CD4-positive, alpha-beta T cell treated with Interferon gamma for 1 hour (primary cell): Measurements from ENCODE around the gene NRXN3.

ENCODE experiments used
- DNase-seq: peaks from one replicate; pipeline ENCODE4 v3.0.0-alpha.2; 2020

NRXN3 gene

DNA sequence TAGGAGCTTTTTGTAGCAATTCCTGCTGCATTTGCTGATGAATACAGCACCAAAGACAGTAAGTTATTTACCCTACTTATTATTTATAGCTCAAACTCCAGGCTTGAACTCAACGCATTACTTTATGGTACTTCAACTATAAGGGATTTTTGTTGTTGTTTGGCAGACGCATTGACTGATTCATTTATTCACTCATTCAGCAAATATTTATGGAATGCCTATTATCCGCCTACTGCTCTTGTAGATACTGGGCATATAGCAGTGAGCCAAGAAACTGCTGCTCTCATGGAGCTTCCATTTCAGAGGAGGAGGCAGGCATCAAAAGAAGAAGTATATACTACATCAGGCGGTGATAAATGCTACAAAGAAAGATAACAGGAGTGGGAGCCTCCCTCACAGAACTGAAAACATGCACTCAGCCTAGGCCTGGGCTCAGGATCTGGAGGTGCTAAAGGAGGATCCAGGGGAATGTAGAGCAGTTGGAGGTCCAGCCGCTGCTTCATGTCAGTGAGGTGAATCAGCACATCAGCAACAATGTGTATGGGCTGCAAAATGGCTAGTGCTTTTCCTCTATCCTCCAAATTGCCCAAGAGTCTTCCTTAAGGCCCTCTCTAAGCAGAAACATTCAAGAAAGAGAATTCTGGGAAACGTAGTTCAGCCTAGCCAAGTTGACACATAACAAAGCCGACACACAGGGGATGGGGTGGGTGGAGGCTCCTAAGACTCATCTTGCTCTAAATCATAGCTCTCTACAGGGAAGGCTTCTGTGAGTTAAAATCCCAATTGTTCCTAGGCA lies 157.5 kb downstream of the NRXN3 start:
- no peak for DNase-seq

DNA sequence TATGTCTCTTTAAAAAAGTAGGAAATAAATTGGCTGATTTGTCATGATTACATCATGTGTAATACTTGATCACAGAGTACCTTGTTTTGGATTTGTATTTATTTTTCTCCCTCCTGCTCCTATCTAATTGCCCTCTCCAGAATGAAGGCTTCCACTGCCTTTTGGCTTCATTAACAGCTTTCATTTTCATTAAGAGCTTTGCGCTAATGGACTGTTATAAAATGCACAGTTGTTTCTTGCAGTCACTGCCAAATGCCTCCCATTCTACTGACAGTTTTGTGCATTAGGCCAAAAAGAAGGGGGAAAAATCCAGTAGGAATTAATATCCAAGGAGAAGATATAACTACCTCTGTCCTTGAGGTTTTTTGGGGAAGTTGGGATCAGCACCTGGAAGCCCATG lies 159.2 kb downstream of the NRXN3 start:
- no peak for DNase-seq

DNA sequence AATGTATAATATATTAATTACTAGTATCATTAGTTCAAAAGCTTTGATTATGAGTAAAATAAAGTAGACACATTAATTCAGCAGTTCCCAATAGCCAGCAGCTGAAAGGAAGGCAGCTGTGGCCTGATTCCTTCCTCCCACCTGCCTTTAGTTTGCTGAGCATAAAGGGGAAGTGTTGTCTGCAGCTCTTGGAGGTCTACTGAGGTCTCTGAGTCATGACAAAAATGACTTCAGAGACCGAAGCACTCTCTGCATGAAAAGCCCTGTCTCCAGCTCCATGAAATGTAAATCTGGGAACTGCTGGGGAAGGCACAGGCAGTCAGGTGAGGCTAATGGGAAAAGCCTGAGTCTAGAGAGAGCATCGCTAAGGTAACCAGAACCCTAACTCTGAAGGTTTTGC lies 165.4 kb downstream of the NRXN3 start:
- no peak for DNase-seq

DNA sequence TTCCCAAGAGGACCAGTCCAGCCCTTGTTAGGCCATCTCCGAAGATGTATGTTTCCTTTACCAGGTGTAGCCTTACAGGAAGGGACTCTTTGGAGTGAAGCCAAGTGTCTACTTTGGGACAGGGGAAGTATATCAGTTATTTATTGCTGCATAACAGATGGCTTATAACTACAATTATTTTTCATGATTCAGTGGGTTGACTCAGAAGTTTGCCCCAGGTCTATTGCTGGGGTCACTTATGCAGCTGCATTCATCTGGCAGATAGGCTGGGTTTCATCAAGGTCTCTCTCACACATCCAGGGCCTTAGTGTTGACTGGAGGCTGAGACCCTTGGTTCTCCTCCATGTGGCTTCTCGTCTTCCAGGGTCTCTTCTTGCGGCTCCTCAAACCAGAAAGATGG lies 170.1 kb downstream of the NRXN3 start:
- DNase-seq, result no peak

DNA sequence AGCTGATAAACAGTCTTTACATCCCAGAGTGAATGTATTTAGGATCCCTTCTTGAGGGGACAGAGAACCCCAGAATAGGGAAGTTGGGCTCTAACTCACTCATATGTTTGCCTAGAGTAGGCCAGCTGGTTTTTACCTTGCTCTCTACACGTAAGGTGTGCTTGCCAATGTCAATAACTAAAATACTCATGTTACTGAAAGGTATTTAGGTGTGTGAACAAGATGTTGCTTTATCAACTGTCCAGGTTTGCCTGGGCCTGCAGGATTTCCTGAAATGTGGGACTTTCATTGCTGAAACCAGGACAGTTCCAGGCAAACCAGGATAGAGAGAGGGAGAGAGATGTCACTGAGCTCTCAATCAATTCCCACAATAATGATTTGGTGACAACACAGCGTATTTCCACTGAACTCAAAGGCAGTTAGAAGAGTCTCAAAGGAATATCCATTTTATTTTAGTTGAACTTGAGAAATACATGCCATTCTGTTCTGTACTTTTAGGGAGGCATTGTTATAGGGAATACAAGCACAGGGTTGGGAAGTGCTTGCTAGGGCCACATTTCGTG lies 171.7 kb downstream of the NRXN3 start:
- DNase-seq, result no peak

DNA sequence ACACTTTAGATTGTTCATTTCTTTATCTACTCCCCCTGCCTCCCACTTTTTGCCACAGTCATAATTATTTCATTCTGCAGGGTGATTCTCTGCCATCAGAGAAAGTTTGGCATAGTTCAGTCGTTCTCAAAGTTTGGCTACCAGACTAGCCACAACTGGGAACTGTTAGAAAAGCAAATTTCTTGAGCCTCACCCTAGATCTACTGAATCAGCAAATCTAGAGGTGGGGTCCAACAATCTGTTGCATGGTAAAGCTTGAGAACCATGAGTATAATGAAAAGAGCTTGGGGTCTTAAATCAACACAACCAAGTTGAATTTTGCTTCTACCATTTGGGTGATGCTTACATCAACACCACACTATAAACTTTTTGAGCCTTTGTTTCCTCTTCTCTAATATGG lies 172.7 kb downstream of the NRXN3 start:
- no peak for DNase-seq

DNA sequence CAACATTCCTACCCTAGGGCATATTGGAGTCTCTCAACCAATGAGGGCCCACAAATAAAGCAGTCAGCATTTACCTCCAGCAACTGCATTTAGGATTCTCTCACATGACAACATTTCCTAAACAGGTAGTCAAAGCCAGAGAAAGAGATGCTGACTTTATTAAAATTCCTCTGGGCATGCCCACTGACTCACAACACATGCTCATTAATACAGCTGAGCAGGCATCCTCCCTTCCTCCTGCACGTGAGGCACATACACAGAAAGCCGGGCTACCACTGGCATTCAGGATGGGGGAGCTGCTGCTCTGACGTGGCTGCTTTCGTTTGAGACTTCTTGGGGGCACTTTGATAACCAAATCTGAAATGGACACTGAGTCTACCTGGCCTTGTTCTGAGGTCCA lies 174.1 kb downstream of the NRXN3 start:
- DNase-seq, result no peak

DNA sequence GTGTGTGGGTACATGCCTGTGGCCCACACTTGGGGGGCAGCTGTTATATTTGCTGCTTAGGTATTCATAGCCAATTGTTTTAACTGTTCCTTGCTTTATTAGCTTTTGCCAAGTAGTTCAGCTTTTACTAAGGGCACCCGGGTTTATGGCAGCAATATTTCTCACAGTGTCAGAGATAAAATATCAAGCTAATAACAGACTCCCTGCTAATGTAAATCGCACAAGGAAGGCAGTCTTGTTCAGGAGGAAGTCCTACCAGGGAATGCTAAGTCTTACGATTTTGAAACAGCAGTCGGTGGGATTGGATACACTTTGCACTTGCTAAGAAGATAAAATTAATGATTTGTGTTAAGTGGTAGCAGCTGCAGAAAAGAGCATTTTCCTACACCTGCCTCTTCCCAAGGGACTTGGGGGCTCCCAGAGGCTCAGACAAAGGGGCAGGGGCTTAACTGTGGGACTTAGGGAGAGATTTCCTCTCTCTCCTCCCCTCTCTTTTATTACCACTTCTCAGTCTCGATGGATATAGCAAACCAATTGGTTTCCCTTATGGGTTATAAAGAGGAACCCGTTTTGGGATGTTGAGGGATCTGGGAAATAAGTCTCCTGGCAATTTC lies 175.1 kb downstream of the NRXN3 start:
- DNase-seq, result no peak

DNA sequence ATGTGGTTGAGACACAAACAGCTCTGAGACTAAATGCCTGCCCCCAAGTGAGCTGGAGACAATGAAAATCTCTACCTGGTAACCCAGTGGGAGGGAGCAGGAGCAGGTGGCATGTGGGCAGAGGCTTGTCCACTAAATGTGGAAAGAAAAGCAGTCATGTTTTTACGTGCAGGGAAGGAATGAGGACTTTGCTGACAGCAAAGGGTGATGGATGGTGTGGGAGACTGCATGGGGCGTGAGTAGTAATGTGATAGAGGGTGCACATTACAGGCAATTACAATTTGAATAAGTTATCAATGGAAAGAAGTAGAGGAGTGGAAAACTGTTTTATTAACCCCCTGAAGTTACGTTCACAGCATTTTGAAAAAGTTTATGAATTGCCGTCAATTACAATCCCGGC lies 176.6 kb downstream of the NRXN3 start:
- DNase-seq, result no peak

DNA sequence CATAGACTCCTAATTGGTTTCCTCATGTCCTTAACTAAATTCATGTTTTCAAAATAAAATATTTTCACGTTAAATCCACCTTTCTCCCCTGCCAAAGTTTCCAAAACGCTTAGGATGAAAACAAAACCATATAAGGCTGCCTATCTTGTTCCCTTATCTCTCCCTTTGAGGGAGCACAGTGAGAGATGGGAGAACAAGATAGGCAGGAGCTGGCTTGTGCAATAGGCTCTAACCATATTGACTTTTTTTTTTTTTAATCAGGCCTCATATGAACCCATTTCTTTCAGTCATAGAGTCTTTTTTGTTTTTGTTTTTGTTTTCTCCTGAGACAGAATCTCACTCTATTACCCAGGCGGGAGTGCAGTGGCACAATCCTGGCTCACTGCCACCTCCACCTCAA lies 184.9 kb downstream of the NRXN3 start:
- no peak for DNase-seq

DNA sequence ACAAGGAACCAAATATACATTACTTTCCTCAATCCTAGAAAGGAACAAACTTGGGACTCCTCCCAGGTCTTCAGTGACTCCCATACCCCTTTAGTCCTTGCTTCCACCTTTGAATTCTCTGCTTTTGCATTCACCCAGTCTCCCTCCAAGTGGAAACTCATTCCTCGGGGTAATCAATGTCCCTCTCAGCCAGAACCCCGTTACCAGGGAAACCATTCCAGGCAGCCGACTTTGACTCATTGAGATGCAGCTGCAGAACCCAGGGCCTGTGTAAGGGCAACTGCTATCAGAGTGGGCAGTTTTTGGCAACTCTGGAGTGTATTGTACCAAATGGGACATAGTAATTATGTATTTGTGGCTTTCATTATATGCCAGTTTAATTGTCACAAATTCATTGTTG lies 186.2 kb downstream of the NRXN3 start:
- DNase-seq, result no peak

DNA sequence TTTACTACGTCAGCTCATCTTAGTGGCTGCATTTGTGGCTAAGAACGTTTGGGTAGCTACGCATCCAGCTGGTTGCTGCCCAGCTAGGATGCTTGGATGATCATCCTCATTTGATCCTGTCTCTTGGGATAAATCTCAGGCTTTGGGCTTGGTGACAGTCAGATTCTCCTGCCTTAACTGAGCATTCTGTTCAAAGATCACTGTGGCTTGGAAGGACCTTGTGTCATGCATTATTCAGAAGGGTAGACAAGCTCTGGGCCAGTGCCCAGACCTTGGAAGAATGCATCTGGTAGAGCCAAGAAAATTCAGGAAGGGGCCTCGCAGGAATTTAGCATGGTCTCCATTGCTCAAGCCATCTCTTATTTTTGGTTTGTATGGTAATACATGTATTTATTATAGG lies 188.4 kb downstream of the NRXN3 start:
- no peak for DNase-seq

DNA sequence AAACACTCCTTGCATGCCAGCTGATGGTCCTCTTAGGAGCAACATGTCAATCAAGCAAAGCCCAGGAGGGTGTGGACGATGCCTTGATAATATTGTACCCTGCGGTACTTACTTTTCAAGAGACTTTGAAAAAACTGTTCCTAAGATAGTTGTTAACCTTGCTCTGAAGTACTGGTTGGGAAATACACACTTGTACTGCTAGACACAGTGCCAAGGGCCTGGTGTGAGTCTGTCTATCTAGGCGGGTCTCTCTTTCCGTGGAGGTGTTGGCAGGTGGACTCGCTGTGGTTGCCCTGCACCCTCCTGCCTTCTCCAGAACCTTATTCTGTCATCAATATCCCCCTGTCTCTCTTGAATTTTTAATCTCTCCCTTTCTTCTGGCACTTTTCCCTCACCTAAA lies 189.4 kb downstream of the NRXN3 start:
- no peak for DNase-seq

DNA sequence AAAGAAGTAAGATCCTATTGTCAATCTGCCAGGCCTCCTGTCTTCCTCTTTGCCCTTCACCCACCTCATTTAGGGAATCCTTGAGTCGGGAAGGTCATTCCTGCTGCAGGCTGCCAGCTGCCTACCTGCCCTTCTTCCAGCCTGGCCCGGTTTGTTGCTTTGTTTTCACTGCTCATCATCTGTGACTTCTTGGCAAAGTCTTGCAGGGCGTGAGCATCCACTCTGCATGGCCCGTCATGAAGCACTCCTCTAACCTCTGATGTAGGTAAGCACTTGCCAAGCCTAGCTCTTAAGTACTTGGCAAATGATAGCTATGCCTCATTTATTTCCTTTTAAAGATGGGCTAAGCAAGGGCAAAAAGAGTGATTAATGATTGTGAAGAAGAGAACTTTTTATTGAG lies 192.8 kb downstream of the NRXN3 start:
- DNase-seq, result no peak

DNA sequence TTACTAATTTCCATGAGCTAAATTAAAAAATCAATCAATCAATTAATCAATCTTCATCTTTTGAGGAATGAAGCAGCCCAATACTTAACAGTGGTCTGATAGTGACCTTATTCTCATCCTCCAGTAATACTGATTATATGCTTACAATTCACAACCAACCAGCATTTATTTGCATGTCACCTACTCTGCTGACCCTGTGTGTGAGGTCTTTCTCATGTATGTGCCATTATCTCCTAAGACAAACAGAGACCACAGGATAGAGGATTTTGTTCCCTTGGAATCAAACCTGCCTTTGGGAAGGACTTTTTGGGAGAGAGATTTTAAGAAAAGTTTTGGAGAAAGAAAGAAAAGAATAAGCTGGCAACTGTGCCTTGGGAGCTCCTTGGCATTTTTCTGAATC lies 197.2 kb downstream of the NRXN3 start:
- DNase-seq, result no peak

DNA sequence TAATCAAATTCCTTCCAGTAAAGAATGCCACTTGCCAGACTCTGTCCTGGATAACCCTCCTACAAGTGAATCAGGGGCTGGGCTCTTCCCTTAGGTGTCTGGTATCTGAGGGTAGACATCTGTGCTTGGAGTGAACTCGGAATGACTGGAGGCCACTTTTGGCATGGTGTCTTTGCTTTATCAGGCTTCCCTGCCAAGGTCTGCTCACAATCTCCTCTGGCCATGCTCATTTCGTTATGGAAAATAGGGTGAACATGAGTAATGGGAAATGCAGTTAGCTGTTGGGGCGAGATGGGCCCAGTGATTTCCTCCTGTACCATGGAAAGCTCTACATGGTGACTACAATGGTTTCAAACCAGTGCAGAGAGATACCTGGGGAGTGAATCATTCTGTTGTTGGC lies 212.9 kb downstream of the NRXN3 start:
- DNase-seq, result no peak

DNA sequence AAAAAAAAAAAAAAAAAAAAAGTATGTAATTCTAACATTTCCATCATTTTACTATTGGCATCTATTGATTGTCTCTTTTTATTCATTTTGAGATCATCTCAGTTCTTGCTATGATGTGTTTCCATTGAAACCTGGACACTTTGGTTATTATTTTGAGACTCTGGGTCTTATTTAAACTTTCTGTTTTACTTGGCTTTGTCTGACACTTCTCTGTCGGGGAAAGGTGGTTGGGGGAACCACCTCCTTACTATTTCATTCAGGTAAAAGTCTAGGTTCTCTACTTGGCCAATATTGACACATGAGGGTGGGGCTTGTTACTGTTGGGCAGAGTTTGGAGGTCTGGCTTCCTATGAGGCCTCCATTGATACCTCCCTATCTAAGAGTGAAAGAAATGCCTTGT lies 228.0 kb downstream of the NRXN3 start:
- DNase-seq, result no peak

DNA sequence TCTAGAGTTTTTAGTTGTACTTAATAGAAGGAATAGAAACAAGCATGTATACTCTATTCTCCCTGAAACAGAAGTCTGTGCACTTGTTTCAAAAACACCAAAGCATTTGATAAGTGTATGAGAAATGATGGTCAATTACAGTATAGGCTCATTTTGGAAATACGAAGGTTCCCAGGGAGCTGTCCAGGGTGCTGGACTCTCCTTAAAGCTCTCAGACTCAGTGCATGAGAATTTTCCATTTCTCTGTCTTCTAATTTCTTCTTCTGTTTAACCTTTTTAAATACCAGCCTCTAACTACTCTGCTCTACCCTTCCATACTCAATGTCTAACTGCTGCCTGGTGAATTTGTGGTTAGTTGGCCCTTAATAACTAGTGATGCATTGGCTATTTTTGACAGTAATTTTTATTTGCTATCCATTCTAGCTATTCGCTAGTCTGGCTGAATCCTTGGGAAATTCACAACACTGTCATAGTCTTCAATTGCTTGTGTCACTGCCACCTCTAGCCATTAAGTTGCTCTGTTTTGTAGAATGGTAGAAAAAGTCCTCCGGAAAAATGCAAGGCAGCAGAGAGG lies 229.2 kb downstream of the NRXN3 start:
- no peak for DNase-seq

DNA sequence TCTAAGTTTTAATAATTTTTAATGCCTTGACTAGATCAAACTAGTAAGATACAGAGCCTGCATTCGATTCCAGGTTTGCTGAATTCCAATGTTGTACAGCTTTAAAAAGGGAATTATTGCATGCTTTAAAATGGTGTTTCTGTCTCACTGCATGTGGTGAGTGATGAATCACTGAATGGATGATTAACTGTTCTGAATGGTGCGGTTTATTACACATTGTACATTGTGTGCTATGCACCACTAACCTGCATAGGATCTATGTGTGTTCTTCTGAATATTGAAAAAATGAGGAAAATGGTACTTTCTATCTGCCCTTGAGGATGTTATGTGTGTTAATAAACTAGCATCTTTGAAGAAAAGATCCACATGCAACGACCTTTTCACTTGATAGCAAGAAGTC lies 231.7 kb downstream of the NRXN3 start:
- no peak for DNase-seq

DNA sequence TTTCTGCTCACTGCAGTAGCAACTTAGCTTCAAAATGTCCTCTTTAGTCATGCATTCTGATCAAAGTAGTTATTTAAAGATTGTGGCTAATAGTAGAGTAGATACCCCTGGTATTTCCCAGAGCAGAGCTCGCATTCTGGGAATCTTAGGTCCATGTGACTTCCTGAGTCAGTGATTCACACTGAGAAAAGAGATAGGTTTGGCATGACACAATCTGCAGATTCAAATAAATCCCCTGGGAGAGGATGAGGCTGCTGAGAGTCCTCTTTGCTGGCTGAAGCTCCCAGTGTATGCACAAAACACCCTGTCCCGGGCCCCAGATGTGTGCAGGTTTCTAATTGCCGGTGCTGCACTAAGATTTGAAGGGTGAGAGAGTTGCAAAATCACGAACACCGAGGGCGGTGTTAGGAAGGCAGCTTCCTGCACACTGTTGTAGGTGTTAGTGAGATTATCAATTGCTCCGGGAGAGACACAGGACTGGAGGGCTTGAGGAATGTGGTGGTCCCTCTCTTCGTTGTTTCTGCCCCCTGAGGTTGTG lies 233.2 kb downstream of the NRXN3 start:
- DNase-seq, result no peak

DNA sequence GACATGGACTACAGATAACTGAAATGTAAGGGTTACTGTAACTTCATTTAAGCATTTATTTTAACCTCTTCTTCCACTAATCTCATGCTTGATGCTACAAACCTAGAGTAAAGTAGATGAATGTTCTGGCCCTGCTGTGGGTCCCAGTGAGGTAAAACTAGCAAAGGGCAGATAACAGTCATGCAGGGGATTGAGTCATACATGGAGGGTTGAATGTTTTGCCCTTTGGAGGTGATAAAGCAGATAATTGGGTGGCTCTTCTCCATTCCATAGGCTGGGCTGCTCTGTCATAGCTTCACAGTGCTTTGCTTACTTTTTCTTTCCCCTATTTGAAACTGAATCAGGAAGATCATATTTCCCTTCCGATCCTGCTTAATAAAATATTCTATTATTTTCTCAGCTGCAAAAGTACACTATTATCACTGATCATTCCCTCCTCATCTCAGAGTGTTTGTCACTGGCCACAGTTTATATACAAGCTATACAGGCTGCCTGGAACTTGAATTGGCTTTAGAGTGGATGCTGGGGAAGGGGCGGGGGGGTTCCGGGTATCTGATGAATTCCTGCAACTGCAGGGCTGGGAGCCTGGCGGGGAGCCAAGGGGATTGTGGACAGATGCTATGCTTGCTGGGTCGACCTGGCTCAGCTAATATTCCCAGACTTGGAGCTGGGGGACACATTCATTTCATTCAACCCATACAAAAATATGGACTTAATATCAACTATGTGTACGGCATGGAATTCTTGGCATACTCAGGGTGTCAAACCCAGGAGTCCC lies 235.1 kb downstream of the NRXN3 start:
- DNase-seq, result no peak

DNA sequence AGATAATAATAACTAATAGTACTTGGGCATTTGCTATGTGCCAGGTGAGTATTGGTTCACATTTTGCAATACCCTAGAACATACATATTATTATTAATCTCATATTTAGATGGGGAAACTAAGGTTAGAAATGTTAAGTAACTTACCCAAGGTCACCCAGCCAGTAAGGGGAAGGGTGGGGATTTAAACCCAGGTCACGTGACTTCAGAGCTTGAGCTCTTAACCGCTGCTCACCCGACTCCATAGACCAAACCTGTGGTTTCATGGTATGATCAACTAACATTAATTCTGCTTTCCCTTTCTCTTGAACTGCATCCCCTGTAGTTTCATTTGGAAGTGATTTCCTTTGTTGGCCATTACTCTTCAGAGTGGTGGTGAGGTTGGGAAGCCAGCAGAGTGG lies 242.3 kb downstream of the NRXN3 start:
- DNase-seq, result no peak

DNA sequence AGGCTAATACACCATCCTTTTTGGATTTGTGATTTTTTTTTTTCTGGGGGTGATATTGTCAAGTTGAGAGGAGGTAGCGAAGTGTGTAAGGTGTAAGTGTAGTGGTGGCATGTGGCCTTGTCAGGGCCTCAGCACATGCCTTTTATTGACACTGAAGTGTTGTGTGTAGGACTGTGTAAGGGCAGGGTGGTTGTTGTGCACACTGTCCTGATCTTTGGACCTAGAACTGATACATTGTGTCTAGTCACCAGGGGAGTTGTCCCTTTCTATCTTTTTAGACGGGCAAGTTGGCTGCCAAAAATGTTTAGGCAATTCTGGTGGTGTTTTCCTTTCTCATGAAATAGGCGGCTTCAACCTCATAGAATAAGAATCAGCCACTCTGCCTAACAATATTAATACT lies 244.0 kb downstream of the NRXN3 start:
- no peak for DNase-seq
